RWPE1 (cell line): ENCODE data around the gene RPUSD1.
A peak's percentile ranks its signal among the peaks of the same experiment; 100 is the strongest.

ENCODE experiments used
- CTCF ChIA-PET: fragments of 350-600 bp; sonication (Branson Sonifier 250); formaldehyde crosslinking; extraction: SDS; loops from one replicate; lab custom pipeline; 2021; lab: Yijun Ruan, JAX
- POLR2A ChIA-PET: fragments of 400-600 bp; formaldehyde crosslinking; extraction: SDS; loops from one replicate; lab custom pipeline; 2020; ENCODE audit warnings: antibody characterized with exemption; ENCODE audit not compliant: low non-redundant PET; lab: Yijun Ruan, JAX
- DNase-seq: peaks from one replicate; pipeline ENCODE4 v3.0.0; 2012; ENCODE audit warnings: low spot score
- H3K27ac ChIP-seq: fragments of 450-650 bp; 2 replicates; pipeline ENCODE4 v1.5.1; 2017
- TF ChIP-seq, protein P1 (sequence below): fragments of 450-650 bp; conservative IDR thresholded peaks from 2 replicates; pipeline ENCODE4 v1.5.1; 2017; ENCODE audit warnings: low read depth, mild to moderate bottlenecking

The RPUSD1 gene

DNA sequence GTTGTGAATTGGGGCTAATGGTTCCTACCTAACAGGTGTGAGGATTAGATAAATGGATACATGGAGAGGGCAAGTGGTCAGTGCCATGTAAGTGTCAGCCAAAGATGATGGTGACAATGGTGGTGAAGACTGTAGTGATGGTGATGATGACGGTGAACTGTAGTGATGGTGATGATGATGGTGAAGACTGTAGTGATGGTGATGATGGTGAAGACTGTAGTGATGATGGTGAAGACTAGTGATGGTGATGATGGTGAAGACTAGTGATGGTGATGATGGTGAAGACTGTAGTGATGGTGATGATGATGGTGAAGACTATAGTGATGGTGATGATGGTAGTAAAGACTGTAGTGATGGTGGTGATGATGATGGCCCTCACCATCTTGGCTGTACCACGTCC lies 30.4 kb upstream of the RPUSD1 start:
- no peak overlapping the region for H3K27ac ChIP-seq
- POLR2A ChIA-PET: no interaction called here
- DNase-seq: no peak
- TF ChIP-seq, protein P1, sequence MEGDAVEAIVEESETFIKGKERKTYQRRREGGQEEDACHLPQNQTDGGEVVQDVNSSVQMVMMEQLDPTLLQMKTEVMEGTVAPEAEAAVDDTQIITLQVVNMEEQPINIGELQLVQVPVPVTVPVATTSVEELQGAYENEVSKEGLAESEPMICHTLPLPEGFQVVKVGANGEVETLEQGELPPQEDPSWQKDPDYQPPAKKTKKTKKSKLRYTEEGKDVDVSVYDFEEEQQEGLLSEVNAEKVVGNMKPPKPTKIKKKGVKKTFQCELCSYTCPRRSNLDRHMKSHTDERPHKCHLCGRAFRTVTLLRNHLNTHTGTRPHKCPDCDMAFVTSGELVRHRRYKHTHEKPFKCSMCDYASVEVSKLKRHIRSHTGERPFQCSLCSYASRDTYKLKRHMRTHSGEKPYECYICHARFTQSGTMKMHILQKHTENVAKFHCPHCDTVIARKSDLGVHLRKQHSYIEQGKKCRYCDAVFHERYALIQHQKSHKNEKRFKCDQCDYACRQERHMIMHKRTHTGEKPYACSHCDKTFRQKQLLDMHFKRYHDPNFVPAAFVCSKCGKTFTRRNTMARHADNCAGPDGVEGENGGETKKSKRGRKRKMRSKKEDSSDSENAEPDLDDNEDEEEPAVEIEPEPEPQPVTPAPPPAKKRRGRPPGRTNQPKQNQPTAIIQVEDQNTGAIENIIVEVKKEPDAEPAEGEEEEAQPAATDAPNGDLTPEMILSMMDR: no peak
- CTCF ChIA-PET: no interaction called here

DNA sequence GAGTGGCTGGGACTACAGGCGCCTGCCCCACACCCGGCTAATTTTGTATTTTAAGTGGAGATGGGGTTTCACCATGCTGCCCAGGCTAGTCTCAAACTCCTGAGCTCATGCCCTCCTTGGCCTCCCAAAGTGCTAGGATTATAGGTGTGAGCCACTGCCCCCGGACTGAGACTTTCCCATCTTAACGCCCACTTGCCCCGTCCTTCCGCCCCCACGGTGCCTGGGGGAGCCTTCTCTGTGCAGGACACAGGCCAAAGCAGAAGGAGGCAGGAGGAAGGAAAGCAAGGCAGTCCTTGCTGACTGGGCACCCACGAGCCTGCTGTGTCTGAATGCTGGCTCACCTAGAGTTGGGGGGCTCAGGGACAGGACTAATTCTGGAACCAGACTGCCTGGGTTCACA lies 30.0 kb upstream of the RPUSD1 start:
- POLR2A ChIA-PET: no interaction called here
- H3K27ac ChIP-seq: no peak overlapping the region
- TF ChIP-seq, protein P1: no peak
- DNase-seq: no peak
- CTCF ChIA-PET: no interaction called here

DNA sequence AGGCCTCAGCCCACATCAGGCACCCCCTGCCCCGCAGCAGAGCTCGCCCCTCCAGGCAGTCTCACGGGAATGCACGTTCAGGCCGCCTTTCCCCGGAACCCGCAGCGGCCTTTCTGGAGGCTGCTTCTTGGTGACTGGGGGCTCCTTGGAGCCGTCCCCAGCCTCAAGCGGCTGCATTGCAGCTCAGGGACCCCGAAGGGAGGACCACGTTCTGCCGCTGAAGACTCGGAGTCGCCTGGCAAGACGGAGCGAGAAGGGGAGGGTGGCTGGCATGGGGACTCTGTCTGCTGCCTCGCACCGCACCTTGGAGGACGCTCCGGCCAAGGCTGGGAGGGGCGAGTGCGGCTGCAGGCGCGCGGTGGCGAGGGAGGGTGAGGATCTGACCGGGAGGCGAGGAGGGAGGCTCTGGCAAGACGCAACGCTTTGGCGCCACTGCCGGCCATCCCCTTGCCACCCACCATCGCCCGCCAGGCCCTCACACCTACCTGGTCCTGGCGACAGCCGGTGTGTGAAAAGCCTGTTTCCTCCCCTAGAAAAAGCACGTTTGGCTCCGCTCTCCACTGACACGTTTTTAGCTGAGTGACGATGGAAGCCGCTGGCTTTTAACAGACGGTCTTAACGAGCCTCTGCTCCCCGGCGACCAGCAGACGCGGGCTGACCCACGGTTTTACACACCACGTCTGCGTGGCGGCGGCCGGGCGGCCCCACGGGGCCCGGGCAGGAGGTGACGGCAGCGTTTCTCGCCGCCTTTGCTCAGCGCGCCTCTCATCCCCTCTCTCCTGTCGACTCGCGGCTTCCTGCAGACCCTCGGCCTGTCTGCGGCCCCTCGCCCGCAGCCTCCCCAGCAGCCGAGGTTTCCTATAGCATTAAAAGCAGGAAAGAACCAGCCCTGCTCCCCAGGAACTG lies 29.1 kb upstream of the RPUSD1 start:
- TF ChIP-seq, protein P1: no peak
- DNase-seq: no peak
- CTCF ChIA-PET: interaction anchor here (0.7 to 0.9 kb wide), 2 partner anchors 238 to 387 kb away, joined by 4 read pairs; no protein-coding TSS in a partner anchor
- H3K27ac ChIP-seq: no peak overlapping the region
- POLR2A ChIA-PET: no interaction called here

DNA sequence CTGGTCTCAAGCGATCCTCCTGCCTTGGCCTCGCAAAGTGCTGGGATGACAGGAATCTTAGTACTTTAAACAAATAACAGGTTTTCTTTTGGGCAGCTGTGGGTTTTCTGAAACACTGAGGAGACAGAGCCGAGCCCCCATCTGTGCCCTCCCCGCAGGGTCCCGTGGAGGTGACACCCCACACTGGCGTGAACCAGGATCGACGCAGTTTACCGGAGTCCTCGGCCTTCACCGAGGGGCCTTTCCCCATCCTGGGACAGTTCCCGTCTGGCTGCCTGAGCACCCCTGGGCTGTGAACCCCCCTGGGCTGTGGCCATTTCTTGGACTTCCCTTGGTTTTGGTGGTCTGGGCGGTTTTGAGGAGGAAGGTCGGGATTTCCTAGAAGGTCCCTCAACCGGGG lies 27.7 kb upstream of the RPUSD1 start:
- CTCF ChIA-PET: interaction anchor here (2.0 kb wide), 1 partner anchor 242 kb away, joined by 10 read pairs; no protein-coding TSS in a partner anchor
- no peak for DNase-seq
- TF ChIP-seq, protein P1: no peak
- POLR2A ChIA-PET: no interaction called here
- no peak overlapping the region for H3K27ac ChIP-seq

DNA sequence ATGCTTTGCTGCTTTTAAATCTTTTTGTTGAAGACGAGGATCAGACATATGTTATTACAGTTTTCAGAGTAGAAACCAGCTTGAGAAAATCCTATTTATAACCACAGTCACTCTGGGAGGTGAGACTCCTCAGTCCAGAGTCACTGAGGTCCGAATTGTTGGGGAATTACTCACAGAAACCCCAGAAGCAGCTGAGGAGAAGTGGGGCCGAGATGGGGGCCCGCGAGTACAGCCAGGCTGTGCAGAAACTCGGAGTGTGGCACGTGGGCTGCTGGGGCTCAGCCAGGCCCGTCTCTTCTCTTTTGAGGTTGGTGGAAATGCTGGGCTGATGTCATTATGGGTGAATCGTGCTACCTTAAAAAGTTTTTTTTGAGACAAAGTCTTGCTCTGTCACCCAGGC lies 26.8 kb upstream of the RPUSD1 start:
- TF ChIP-seq, protein P1: no peak
- ChIA-PET POLR2A (no interaction called here), CTCF (interaction anchor here (2.0 kb wide), 1 partner anchor 243 kb away, joined by 10 read pairs; no protein-coding TSS in a partner anchor)
- DNase-seq: no peak
- H3K27ac ChIP-seq: no peak overlapping the region

DNA sequence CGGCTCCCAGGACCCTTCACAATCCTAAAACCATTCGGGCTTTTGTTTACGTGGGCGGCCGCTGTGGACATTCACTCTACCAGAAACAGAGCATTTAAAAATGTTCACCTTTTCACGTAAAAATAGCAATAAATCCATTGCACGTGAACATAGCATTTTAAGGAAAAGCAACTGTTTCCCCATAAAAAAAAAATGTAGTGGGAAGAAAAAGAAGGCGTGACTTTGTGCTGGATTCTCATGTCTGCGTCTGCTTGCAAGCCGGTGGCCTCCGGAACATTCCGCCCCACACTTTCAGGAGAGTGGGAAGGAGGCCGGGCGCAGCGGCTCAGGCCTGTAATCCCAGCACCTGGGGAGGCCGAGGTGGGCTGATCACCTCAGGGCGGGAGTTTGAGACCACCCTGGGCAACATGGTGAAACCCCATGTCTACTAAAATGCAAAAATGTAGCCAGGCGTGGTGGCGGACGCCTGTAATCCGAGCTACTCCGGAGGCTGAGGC lies 25.8 kb upstream of the RPUSD1 start:
- POLR2A ChIA-PET: no interaction called here
- no peak overlapping the region for H3K27ac ChIP-seq
- CTCF ChIA-PET: interaction anchor here (2.0 kb wide), 1 partner anchor 244 kb away, joined by 10 read pairs; no protein-coding TSS in a partner anchor
- DNase-seq: no peak
- TF ChIP-seq, protein P1: peak; percentile 14; the same call in 1 of the 2 replicates
